ENCODE measurements around the gene SIGLEC14.

DNA sequence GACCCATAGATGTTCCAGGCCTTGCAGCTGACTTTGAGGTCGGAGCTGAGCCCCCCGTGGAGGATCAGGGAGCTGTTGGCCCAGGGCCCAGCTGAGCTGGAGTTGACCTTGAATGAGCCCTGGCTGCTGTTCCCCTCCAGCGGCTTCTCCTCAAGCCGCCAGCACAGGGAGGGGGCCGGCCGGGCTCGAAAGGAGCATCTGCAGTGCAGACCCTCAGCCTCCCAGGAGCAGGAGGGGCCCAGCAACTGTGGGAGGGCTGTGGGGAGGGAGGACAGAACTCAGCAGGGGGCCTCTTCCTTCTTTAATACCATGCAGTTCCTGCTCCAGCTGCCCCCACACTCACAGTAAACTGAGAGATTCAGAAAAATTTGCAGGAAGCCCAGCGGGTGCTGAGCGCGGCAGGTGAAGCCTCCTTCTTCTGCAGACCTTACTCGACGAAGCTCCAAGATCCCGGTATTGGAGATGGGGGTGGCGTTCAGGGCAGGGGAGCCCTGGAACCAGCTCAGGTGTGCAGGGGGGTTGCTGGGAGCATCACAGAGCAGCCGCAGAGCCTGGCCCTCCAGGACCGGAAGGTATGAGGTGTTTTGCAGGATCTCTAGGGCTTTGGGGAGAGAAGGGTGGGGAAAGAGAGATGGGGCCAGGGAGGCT lies 19.0 kb downstream of the SIGLEC14 start:
- TF ChIP-seq, protein P1, sequence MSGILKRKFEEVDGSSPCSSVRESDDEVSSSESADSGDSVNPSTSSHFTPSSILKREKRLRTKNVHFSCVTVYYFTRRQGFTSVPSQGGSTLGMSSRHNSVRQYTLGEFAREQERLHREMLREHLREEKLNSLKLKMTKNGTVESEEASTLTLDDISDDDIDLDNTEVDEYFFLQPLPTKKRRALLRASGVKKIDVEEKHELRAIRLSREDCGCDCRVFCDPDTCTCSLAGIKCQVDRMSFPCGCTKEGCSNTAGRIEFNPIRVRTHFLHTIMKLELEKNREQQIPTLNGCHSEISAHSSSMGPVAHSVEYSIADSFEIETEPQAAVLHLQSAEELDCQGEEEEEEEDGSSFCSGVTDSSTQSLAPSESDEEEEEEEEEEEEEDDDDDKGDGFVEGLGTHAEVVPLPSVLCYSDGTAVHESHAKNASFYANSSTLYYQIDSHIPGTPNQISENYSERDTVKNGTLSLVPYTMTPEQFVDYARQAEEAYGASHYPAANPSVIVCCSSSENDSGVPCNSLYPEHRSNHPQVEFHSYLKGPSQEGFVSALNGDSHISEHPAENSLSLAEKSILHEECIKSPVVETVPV (CRISPR knock-in tag; IDR thresholded peaks at IDR 0.05): no peak
- TF ChIP-seq, protein P2, sequence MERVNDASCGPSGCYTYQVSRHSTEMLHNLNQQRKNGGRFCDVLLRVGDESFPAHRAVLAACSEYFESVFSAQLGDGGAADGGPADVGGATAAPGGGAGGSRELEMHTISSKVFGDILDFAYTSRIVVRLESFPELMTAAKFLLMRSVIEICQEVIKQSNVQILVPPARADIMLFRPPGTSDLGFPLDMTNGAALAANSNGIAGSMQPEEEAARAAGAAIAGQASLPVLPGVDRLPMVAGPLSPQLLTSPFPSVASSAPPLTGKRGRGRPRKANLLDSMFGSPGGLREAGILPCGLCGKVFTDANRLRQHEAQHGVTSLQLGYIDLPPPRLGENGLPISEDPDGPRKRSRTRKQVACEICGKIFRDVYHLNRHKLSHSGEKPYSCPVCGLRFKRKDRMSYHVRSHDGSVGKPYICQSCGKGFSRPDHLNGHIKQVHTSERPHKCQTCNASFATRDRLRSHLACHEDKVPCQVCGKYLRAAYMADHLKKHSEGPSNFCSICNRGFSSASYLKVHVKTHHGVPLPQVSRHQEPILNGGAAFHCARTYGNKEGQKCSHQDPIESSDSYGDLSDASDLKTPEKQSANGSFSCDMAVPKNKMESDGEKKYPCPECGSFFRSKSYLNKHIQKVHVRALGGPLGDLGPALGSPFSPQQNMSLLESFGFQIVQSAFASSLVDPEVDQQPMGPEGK (CRISPR knock-in tag; IDR thresholded peaks at IDR 0.05; ENCODE audit: borderline replicate concordance): no peak
- TF ChIP-seq ZFP3 (CRISPR knock-in tag; IDR thresholded peaks at IDR 0.05) (no peak), CSDC2 (CRISPR knock-in tag; IDR thresholded peaks at IDR 0.05) (no peak), TOX (CRISPR knock-in tag; IDR thresholded peaks at IDR 0.05; ENCODE audit: borderline replicate concordance) (no peak)
- TF ChIP-seq, protein P3, sequence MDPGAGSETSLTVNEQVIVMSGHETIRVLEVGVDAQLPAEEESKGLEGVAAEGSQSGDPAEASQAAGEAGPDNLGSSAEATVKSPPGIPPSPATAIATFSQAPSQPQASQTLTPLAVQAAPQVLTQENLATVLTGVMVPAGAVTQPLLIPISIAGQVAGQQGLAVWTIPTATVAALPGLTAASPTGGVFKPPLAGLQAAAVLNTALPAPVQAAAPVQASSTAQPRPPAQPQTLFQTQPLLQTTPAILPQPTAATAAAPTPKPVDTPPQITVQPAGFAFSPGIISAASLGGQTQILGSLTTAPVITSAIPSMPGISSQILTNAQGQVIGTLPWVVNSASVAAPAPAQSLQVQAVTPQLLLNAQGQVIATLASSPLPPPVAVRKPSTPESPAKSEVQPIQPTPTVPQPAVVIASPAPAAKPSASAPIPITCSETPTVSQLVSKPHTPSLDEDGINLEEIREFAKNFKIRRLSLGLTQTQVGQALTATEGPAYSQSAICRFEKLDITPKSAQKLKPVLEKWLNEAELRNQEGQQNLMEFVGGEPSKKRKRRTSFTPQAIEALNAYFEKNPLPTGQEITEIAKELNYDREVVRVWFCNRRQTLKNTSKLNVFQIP (CRISPR knock-in tag; IDR thresholded peaks at IDR 0.05; ENCODE audit: borderline replicate concordance, low read depth): no peak

Measured in SK-N-SH treated with all-trans-retinoic acid at 6 μM for 48 hours (cell line).